ENCODE results near the gene LRP2BP.

DNA sequence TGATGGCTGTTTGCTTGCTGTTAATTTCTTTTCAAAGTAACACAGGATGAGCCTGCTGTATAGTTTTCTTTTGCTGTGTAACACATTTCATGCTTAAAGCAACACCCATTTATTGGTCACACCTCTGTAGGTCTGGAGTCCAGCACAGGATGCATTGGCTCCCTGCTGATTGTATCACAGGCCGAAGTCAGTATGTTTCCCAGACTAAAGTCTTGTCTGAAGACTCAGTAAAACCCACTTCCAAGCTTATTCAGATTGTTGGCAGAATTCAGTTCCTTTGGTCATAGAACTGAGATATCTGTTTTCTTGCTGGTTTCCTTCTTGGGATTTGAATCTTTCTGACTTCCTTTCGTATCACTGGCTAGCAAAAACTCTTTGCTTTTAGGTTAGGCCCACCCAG, 54.3 kb downstream of the LRP2BP start:
- TF ChIP-seq CTCF (conservative IDR thresholded peaks at IDR 0.05; ENCODE audit: low read depth, low read length): no peak
- no peak for TF ChIP-seq EZH2 (IDR thresholded peaks at IDR 0.05; ENCODE audit: borderline replicate concordance, low read depth, low read length, poor library complexity, severe bottlenecking)

Measured in A673 (cell line).